Cardiac muscle cell (in vitro differentiated cells and primary cell): ENCODE measurements around the gene COPZ2. TPM values are rescaled to one million over a fixed set of nuclear protein-coding genes. Genes with fewer than 3 reads are reported as not detected.
A peak's percentile ranks its signal among the peaks of the same experiment; 100 is the strongest.

Experiments
- DNase-seq, 2 donors: peaks; one replicate each; pipeline versions ENCODE4 v3.0.0 to v3.0.0-alpha.2; 2010 to 2017; ENCODE audit warnings: low read depth in 1 of 2, low spot score in 1 of 2
- H3K27ac ChIP-seq: fragments of 200-600 bp; sonication (generic); 2 replicates; pipeline ENCODE4 v1.5.1; 2016
- H3K27me3 ChIP-seq: fragments of 200-600 bp; sonication (generic); 2 replicates; pipeline ENCODE4 v1.6.0; 2016; ENCODE audit warnings: control low read depth
- H3K36me3 ChIP-seq: fragments of 200-600 bp; sonication (generic); 2 replicates; pipeline ENCODE4 v1.5.1; 2016; ENCODE audit warnings: control low read depth
- H3K4me1 ChIP-seq: fragments of 200-600 bp; sonication (generic); 2 replicates; pipeline ENCODE4 v1.8.1; 2017; ENCODE audit warnings: low read depth, mild to moderate bottlenecking, mixed run types
- H3K4me3 ChIP-seq: fragments of 200-600 bp; sonication (generic); 2 replicates; pipeline ENCODE4 v1.5.1; 2016; ENCODE audit warnings: mild to moderate bottlenecking
- H3K9me3 ChIP-seq: fragments of 200-600 bp; sonication (generic); 2 replicates; pipeline ENCODE4 v1.5.1; 2017; ENCODE audit warnings: low read depth, mild to moderate bottlenecking, control low read depth
- polyA plus RNA-seq: library from polyadenylated mRNA; unstranded; fragments of >200 nt; fragmentation: Nextera tagmentation; extraction: Ambion mirVana; gene quantifications from 2 replicates; pipeline ENCODE4 v1.2.1, GENCODE V29; 2016
- total RNA-seq: library from RNA; depleted of rRNA; stranded (reverse); fragments of >200 nt; gene quantifications from 2 replicates; pipeline ENCODE4 v1.2.3, GENCODE V29; 2016
- TF ChIP-seq, protein P1 (sequence below): IDR thresholded peaks from 2 replicates; pipeline ENCODE4 v1.5.1; 2012; ENCODE audit warnings: low read depth, mild to moderate bottlenecking, low read length

Gene COPZ2
- total and polyA plus RNA-seq, 2 experiments from 2014 or later: 14.4 to 36.1 TPM

DNA sequence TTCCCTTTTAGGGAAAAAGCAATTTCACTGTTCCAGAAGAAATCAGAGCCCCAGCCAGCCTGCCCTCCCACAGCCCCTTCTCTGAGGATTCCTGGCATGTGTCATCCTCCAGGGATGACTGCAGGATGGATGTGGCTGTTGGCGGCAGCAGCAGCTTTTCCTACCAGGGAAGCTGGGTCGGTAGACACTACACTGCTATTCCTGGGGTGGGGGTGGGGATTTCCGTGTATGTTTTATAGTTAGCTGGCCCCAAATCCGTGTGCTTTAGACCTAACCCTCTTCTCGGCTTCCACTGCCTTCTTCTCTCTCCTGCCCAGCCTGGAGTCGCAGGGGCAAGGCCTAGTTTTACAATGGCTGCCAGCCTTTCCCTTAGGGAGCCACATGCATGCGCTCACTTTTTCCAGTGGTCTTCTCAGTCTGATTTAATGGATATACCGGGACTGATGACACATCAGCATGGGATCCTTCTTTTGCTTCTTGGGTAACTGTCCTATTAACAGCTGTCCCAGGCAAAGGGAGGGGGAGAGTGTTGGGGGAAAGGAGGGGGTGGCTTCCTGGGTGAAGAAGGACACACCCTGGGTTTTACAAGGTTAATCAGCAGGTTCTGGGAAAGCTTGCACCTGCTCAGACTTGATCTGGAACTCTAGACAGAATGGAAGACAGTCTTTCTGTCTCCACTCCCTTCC, 7.9 kb upstream of the COPZ2 start:
- H3K9me3 ChIP-seq: no peaks in the 10 kb centered on the region
- H3K4me1 ChIP-seq: peaks cover 24% of the 10 kb centered on the region
- TF ChIP-seq, protein P1, sequence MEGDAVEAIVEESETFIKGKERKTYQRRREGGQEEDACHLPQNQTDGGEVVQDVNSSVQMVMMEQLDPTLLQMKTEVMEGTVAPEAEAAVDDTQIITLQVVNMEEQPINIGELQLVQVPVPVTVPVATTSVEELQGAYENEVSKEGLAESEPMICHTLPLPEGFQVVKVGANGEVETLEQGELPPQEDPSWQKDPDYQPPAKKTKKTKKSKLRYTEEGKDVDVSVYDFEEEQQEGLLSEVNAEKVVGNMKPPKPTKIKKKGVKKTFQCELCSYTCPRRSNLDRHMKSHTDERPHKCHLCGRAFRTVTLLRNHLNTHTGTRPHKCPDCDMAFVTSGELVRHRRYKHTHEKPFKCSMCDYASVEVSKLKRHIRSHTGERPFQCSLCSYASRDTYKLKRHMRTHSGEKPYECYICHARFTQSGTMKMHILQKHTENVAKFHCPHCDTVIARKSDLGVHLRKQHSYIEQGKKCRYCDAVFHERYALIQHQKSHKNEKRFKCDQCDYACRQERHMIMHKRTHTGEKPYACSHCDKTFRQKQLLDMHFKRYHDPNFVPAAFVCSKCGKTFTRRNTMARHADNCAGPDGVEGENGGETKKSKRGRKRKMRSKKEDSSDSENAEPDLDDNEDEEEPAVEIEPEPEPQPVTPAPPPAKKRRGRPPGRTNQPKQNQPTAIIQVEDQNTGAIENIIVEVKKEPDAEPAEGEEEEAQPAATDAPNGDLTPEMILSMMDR: no peak
- peak overlapping the region; percentile 49 for H3K27ac ChIP-seq
- H3K27me3 ChIP-seq: no peaks in the 10 kb centered on the region
- no peaks in the 10 kb centered on the region for H3K36me3 ChIP-seq
- H3K4me3 ChIP-seq: no peak overlapping the region
- no peak for DNase-seq

DNA sequence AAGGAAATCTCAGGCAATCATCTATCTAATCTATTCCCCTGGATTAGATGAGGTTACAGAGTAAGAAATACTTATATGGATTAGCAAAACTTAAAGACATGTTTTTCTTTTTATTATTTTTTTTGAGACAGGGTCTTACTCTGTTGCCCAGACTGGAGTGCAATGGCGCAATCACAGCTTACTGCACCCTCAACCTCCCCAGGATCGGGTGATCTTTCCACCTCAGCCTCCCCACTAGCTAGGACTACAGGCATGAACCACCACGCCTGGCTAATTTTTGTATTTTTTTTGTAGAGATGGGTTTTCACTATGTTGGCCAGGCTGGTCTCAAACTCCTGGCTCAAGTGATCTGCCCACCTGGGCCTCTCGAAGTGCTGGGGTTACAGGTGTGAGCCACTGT, 7.3 kb upstream of the COPZ2 start:
- no peak for DNase-seq
- Histone ChIP-seq H3K9me3 (no peaks in the 10 kb centered on the region), H3K4me1 (peaks cover 23% of the 10 kb centered on the region), H3K36me3 (no peaks in the 10 kb centered on the region), H3K27ac (peak overlapping the region; percentile 49), H3K27me3 (no peaks in the 10 kb centered on the region), H3K4me3 (no peak overlapping the region)
- TF ChIP-seq, protein P1: no peak

DNA sequence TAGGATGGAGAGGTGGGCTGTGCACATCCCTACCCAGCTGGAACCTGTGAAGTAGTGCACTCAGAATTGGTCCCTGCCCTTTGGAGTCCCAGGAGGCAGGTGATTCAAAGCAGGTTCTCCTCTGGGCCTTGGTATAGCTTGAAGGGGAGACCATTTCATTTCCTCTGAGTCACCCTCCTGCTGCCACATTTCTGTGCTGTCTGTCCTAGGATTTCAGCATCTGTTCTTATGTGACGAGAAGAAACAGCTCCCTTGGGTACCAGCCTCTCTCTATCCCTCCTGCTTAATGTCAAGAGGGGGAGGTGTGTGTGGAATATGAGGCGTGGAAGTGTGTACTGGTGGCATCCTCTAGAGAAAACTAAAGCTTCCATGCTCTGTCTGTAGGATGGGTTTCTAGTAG, 5.6 kb upstream of the COPZ2 start:
- Histone ChIP-seq H3K4me1 (peaks cover 17% of the 10 kb centered on the region), H3K9me3 (no peaks in the 10 kb centered on the region), H3K27ac (no peak overlapping the region), H3K4me3 (no peak overlapping the region), H3K27me3 (peaks cover 15% of the 10 kb centered on the region), H3K36me3 (no peaks in the 10 kb centered on the region)
- TF ChIP-seq, protein P1: no peak
- DNase-seq: no peak

DNA sequence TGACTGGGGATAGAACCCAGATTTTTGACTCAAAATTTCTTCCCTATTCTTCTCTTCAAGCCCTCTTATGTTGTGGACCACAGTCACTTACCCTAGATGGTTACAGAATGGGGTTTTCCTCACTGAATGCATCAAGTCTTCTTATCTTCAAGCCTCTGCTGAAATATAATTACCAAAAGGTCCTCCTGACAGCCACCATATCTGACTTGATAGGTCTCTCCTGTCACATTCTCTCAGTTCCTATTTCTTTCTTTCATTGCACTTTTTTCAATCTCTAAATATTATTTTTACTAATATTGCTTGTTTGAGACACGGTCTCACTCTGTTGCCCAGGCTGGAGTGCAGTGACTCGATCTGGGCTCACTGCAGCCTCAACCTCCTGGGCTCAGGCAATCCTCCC, 1.1 kb upstream of the COPZ2 start:
- Histone ChIP-seq H3K4me1 (peaks cover 5% of the 10 kb centered on the region), H3K4me3 (no peak overlapping the region), H3K27ac (no peak overlapping the region), H3K27me3 (peaks cover 29% of the 10 kb centered on the region), H3K36me3 (no peaks in the 10 kb centered on the region), H3K9me3 (no peaks in the 10 kb centered on the region)
- TF ChIP-seq, protein P1: no peak
- DNase-seq: no peak

DNA sequence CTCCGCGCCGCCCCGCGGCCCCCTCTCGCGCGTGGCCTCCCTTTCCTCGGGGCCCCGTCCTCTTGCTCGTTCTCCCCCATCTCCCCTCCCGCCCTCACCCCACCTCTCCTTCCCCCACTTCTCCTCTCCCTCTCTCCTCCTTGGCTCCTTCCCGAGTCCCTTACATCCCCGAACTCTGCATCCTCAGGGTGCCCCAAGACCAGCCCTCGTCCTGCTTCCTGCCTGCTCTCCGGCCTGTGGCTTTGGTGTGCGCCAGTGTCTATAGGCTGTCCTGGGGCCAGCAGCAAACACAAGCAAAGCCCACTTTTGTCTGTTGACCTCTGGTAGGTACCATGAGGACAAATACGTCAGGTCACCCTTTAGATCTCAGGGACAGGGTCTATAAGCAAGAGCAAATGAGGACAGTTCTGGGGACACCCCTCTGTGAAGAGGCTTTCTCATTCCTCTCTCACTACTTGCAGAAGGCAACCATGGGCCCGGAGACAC, 284 bp upstream of the COPZ2 start:
- TF ChIP-seq, protein P1: no peak
- H3K27ac ChIP-seq: no peak overlapping the region
- peaks cover 5% of the 10 kb centered on the region for H3K4me1 ChIP-seq
- peak overlapping the region; percentile 17 for H3K4me3 ChIP-seq
- H3K9me3 ChIP-seq: no peaks in the 10 kb centered on the region
- no peak for DNase-seq
- H3K27me3 ChIP-seq: peaks cover 29% of the 10 kb centered on the region
- H3K36me3 ChIP-seq: no peaks in the 10 kb centered on the region
